Measurements from ENCODE around the gene GPATCH2L. TPM values are rescaled to one million over a fixed set of nuclear protein-coding genes. Genes with fewer than 3 reads are reported as not detected.

The GPATCH2L gene
- total RNA-seq, 6 donors from 2014 or later: 22.4 to 52.0 (median 39.5) TPM

GRCh38 chr14:76205708-76206107 is 54.0 kb downstream of the GPATCH2L start:
- Histone ChIP-seq H3K36me3 (peaks cover 4 to 26% (median 10%) of the 10 kb centered on the region in 4 donors), H3K27me3 (no peaks in the 10 kb centered on the region), H3K4me1 (no peaks in the 10 kb centered on the region), H3K27ac (no peak overlapping the region), H3K9me3 (no peaks in the 10 kb centered on the region), H3K4me3 (no peak overlapping the region)
- DNase-seq (no peak), ATAC-seq (ENCODE audit: low FRiP score in 2 of 2) (no peak)
- WGBS, 2 donors: 91 to 97% methylated on average over 5 of the region's 5 CpGs
- TF ChIP-seq, protein P1, sequence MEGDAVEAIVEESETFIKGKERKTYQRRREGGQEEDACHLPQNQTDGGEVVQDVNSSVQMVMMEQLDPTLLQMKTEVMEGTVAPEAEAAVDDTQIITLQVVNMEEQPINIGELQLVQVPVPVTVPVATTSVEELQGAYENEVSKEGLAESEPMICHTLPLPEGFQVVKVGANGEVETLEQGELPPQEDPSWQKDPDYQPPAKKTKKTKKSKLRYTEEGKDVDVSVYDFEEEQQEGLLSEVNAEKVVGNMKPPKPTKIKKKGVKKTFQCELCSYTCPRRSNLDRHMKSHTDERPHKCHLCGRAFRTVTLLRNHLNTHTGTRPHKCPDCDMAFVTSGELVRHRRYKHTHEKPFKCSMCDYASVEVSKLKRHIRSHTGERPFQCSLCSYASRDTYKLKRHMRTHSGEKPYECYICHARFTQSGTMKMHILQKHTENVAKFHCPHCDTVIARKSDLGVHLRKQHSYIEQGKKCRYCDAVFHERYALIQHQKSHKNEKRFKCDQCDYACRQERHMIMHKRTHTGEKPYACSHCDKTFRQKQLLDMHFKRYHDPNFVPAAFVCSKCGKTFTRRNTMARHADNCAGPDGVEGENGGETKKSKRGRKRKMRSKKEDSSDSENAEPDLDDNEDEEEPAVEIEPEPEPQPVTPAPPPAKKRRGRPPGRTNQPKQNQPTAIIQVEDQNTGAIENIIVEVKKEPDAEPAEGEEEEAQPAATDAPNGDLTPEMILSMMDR (IDR thresholded peaks at IDR 0.05): no peak
- TF ChIP-seq POLR2AphosphoS5 (IDR thresholded peaks at IDR 0.05) (no peak), POLR2A (IDR thresholded peaks at IDR 0.05) (no peak), EP300 (IDR thresholded peaks at IDR 0.05) (no peak)

- ATAC-seq (ENCODE audit: low FRiP score in 2 of 2): no peak
- no peaks in the 10 kb centered on the region for H3K9me3 ChIP-seq
- no peak for DNase-seq
- no peak overlapping the region for H3K4me3 ChIP-seq
- no peak overlapping the region for H3K27ac ChIP-seq
- H3K36me3 ChIP-seq: peaks cover 0 to 6% (median 0%) of the 10 kb centered on the region in 4 donors
- no peaks in the 10 kb centered on the region for H3K27me3 ChIP-seq
- WGBS, 2 donors: 47 to 48% methylated on average over 5 of the region's 5 CpGs
- TF ChIP-seq EP300 (IDR thresholded peaks at IDR 0.05) (no peak), POLR2AphosphoS5 (IDR thresholded peaks at IDR 0.05) (no peak), POLR2A (IDR thresholded peaks at IDR 0.05) (no peak)
- TF ChIP-seq, protein P1 (IDR thresholded peaks at IDR 0.05): no peak
- H3K4me1 ChIP-seq: no peaks in the 10 kb centered on the region
Observed at GRCh38 chr14:76208340-76208739, 56.6 kb downstream of the GPATCH2L start.

DNA sequence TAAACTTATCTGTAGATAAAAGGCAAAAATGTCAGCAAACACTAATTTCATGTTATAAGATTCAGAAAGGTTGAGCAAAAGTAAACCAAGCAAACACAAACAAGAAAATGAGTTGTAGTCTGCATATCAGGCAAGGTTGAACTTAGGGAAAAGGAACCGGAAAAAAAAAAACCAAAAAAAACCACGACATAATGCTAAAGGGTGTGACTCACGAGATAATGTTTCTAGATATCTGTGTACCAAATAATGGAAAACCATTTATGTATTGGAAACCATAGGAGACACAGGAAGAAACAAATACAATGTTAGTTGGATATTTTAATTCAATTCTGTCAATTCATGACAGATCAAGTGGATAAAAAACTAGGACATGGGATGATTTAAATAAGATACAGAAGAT is 60.5 kb downstream of the GPATCH2L start:
- peaks cover 0 to 4% (median 0%) of the 10 kb centered on the region in 4 donors for H3K9me3 ChIP-seq
- DNase-seq (no peak), ATAC-seq (ENCODE audit: low FRiP score in 2 of 2) (no peak)
- no peak for TF ChIP-seq POLR2A (IDR thresholded peaks at IDR 0.05)
- TF ChIP-seq, protein P1 (IDR thresholded peaks at IDR 0.05): no peak
- no peak for TF ChIP-seq POLR2AphosphoS5 (IDR thresholded peaks at IDR 0.05)
- no peak for TF ChIP-seq EP300 (IDR thresholded peaks at IDR 0.05)
- H3K27me3 ChIP-seq: no peaks in the 10 kb centered on the region
- WGBS, 2 donors: 74 to 81% methylated on average over 3 of the region's 3 CpGs
- H3K36me3 ChIP-seq: no peaks in the 10 kb centered on the region
- H3K4me3 ChIP-seq: no peak overlapping the region
- H3K4me1 ChIP-seq: no peaks in the 10 kb centered on the region
- no peak overlapping the region for H3K27ac ChIP-seq

DNA sequence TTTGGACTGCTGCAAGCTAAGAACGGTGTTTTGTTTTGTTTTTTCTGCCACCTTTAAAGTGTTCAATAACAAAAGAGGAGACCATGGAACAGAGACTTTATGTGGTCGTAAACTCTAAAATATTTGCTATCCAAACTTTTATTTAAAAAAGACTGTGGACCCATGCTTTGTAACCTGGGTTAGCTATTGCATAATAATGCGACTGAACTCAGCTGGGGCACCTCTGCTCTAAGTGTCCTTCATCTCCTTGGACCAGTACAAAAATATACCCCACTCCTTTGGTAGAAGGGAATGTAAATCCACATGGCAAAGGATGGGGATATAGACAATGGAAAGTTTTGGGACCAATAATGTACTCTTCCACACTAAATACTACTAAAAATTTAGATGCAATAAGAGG is 65.5 kb downstream of the GPATCH2L start:
- Histone ChIP-seq H3K36me3 (no peaks in the 10 kb centered on the region), H3K4me3 (no peak overlapping the region), H3K27ac (no peak overlapping the region), H3K27me3 (no peaks in the 10 kb centered on the region), H3K4me1 (no peaks in the 10 kb centered on the region), H3K9me3 (peaks cover 0 to 4% (median 0%) of the 10 kb centered on the region in 4 donors)
- no peak for ATAC-seq (ENCODE audit: low FRiP score in 2 of 2)
- WGBS, 2 donors: 89 to 93% methylated on average over 3 of the region's 3 CpGs
- TF ChIP-seq POLR2A (IDR thresholded peaks at IDR 0.05) (no peak), EP300 (IDR thresholded peaks at IDR 0.05) (no peak), POLR2AphosphoS5 (IDR thresholded peaks at IDR 0.05) (no peak)
- TF ChIP-seq, protein P1 (IDR thresholded peaks at IDR 0.05): no peak
- DNase-seq: no peak

DNA sequence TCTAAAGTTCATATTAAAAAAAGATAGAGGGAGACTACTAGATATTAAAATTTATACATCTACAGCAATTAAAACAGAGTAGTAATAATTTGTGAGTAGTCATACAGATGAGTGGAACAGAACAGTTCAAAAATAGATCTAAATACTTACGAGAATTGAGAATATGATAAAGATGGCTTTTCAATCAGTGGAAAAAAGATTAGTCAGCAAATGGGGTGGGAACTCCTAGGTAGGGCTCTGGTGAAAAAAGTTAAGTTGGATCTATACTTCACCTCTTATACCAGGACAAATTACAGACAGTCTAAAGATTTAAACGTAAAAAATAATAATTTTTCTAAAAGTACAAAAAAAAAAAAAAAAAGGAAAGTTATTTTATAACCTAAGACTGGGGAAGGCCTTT is 66.9 kb downstream of the GPATCH2L start:
- ATAC-seq (ENCODE audit: low FRiP score in 2 of 2): no peak
- Histone ChIP-seq H3K27me3 (no peaks in the 10 kb centered on the region), H3K36me3 (no peaks in the 10 kb centered on the region), H3K9me3 (peaks cover 0 to 3% (median 0%) of the 10 kb centered on the region in 4 donors), H3K4me1 (no peaks in the 10 kb centered on the region), H3K4me3 (no peak overlapping the region), H3K27ac (no peak overlapping the region)
- no peak for DNase-seq
- no peak for TF ChIP-seq EP300 (IDR thresholded peaks at IDR 0.05)
- TF ChIP-seq POLR2A (IDR thresholded peaks at IDR 0.05): no peak
- TF ChIP-seq, protein P1 (IDR thresholded peaks at IDR 0.05): no peak
- TF ChIP-seq POLR2AphosphoS5 (IDR thresholded peaks at IDR 0.05): no peak
- 91 to 95% methylated on average over 2 of the region's 2 CpGs for WGBS, 2 donors
